A549 (cell line): ENCODE results near the gene NECTIN4. TPM values are rescaled to one million over a fixed set of nuclear protein-coding genes. Genes with fewer than 3 reads are reported as not detected.

Experiments used
- ATAC-seq, 2 experiments: fragments of 200-7000 bp in 1 of 2; fragments of >200 bp in 1 of 2; cut with Nextera tagmentation in 1 of 2; cut with Tn5 transposase in 1 of 2; 3 replicates each; pipeline versions ENCODE4 v1.8.0 to v1.9.1; 2018 to 2020; ENCODE audit warnings: mild to moderate bottlenecking in 1 of 2, moderate library complexity in 1 of 2
- CTCF ChIA-PET: fragments of 300-600 bp; sonication (Branson Sonifier 250); formaldehyde crosslinking; extraction: SDS; loops from one replicate; lab custom pipeline; 2021; ENCODE audit warnings: antibody characterized with exemption, inconsistent platforms; lab: Yijun Ruan, JAX
- POLR2A ChIA-PET: fragments of 350-600 bp; formaldehyde crosslinking; extraction: SDS; loops from one replicate; lab custom pipeline; 2021; ENCODE audit warnings: antibody characterized with exemption, inconsistent platforms; lab: Yijun Ruan, JAX
- DNase-seq, 2 experiments: peaks; one replicate each; pipeline versions ENCODE4 v3.0.0 to v3.0.0-alpha.2; 2011 to 2016; ENCODE audit warnings: low read depth in 1 of 2, low spot score in 1 of 2
- FAIRE-seq: peaks from 2 replicates; lab custom pipeline; 2011; peaks lifted over from hg19 to GRCh38; lab: Jason Lieb, UNC
- H3K27ac ChIP-seq, 2 experiments: fragments of >200 bp; sonication (Bioruptor Twin); formaldehyde crosslinking; 3 replicates each; pipeline ENCODE4 v1.5.1; 2016 to 2017
- H3K4me1 ChIP-seq: fragments of >200 bp; sonication (Bioruptor Twin); formaldehyde crosslinking; 3 replicates; pipeline ENCODE4 v1.6.1; 2016
- H3K4me2 ChIP-seq: fragments of >200 bp; sonication (Bioruptor Twin); formaldehyde crosslinking; 3 replicates; pipeline ENCODE4 v1.6.1; 2016
- H3K4me3 ChIP-seq: fragments of >200 bp; sonication (Bioruptor Twin); formaldehyde crosslinking; 3 replicates; pipeline ENCODE4 v1.5.1; 2016
- H3K9me3 ChIP-seq: fragments of >200 bp; sonication (Bioruptor Twin); formaldehyde crosslinking; 3 replicates; pipeline ENCODE4 v1.6.1; 2016
- BHLHE40 ChIP-seq: IDR thresholded peaks from 2 replicates; pipeline ENCODE4 v1.6.1; 2012; ENCODE audit warnings: low read depth, low read length, inconsistent platforms
- CHD4 ChIP-seq: fragments of 200-600 bp; sonication (generic); IDR thresholded peaks from 2 replicates; pipeline ENCODE4 v1.6.1; 2016; ENCODE audit warnings: antibody characterized with exemption, mild to moderate bottlenecking, borderline replicate concordance
- EHF ChIP-seq: fragments of 250-450 bp; sonication (Bioruptor Pico); IDR thresholded peaks from 2 replicates; pipeline ENCODE4 v1.5.0; 2020; ENCODE audit warnings: mild to moderate bottlenecking
- EP300 ChIP-seq, 2 experiments: fragments of >200 bp; sonication (Bioruptor Twin); formaldehyde crosslinking; IDR thresholded peaks; 2 replicates in 1 of 2; 3 replicates in 1 of 2; pipeline ENCODE4 v1.6.1; 2016 to 2017
- ESRRA ChIP-seq: fragments of 150-350 bp; IDR thresholded peaks from 2 replicates; pipeline ENCODE4 v1.6.1; 2014; ENCODE audit warnings: mild to moderate bottlenecking, low read length, borderline replicate concordance
- FOSB ChIP-seq: fragments of 250-450 bp; sonication (Bioruptor Pico); IDR thresholded peaks from 2 replicates; pipeline ENCODE4 v1.5.0; 2020; ENCODE audit warnings: mild to moderate bottlenecking, moderate library complexity
- GATA3 ChIP-seq: IDR thresholded peaks from 2 replicates; pipeline ENCODE4 v1.6.1; 2012; ENCODE audit warnings: borderline replicate concordance
- HDAC2 ChIP-seq: fragments of 200-600 bp; sonication (generic); IDR thresholded peaks from 2 replicates; pipeline ENCODE4 v1.6.1; 2016
- HEYL ChIP-seq: fragments of 250-450 bp; sonication (Bioruptor Pico); IDR thresholded peaks from 2 replicates; pipeline ENCODE4 v1.8.0; 2021; ENCODE audit warnings: mild to moderate bottlenecking, moderate library complexity
- HOXA7 ChIP-seq: fragments of 250-450 bp; sonication (Bioruptor Pico); IDR thresholded peaks from 2 replicates; pipeline ENCODE4 v1.5.0; 2020; ENCODE audit warnings: mild to moderate bottlenecking, moderate library complexity
- JUN ChIP-seq, 2 experiments: fragments of >200 bp; sonication (Bioruptor Twin); formaldehyde crosslinking; IDR thresholded peaks; 2 replicates in 1 of 2; 3 replicates in 1 of 2; pipeline ENCODE4 v1.6.1; 2016 to 2017
- JUNB ChIP-seq: fragments of >200 bp; sonication (Bioruptor Twin); formaldehyde crosslinking; IDR thresholded peaks from 2 replicates; pipeline ENCODE4 v1.6.1; 2016
- KDM1A ChIP-seq: fragments of 200-600 bp; sonication (generic); IDR thresholded peaks from 2 replicates; pipeline ENCODE4 v1.6.1; 2016; ENCODE audit warnings: low read depth, mild to moderate bottlenecking
- KDM5A ChIP-seq: fragments of 200-600 bp; sonication (generic); IDR thresholded peaks from 2 replicates; pipeline ENCODE4 v1.6.1; 2016; ENCODE audit warnings: antibody characterized with exemption, mild to moderate bottlenecking
- MAZ ChIP-seq: fragments of 150-350 bp; IDR thresholded peaks from 2 replicates; pipeline ENCODE4 v1.6.1; 2014; ENCODE audit warnings: antibody characterized with exemption, low read depth, low read length, borderline replicate concordance
- MYC ChIP-seq: IDR thresholded peaks from 2 replicates; pipeline ENCODE4 v1.6.1; 2012; ENCODE audit warnings: mild to moderate bottlenecking, inconsistent platforms, low read length, improper control_type of control experiment, borderline replicate concordance
- NR3C1 ChIP-seq: fragments of >200 bp; sonication (Bioruptor Twin); formaldehyde crosslinking; IDR thresholded peaks from 3 replicates; pipeline ENCODE4 v1.6.1; 2017
- PHF8 ChIP-seq: fragments of 200-600 bp; sonication (generic); IDR thresholded peaks from 2 replicates; pipeline ENCODE4 v1.6.1; 2016; ENCODE audit warnings: low read depth, mild to moderate bottlenecking, antibody characterized with exemption, moderate library complexity, borderline replicate concordance
- POLR2A ChIP-seq: IDR thresholded peaks from 2 replicates; pipeline ENCODE4 v1.6.1; 2012; ENCODE audit warnings: mild to moderate bottlenecking, low read length
- RAD21 ChIP-seq, 2 experiments: fragments of >200 bp in 1 of 2; sonication (Bioruptor Twin) in 1 of 2; formaldehyde crosslinking in 1 of 2; IDR thresholded peaks in 1 of 2; conservative IDR thresholded peaks in 1 of 2; 2 replicates in 1 of 2; 3 replicates in 1 of 2; pipeline ENCODE4 v1.6.1; 2012 to 2018; ENCODE audit warnings: inconsistent platforms in 1 of 2
- RARB ChIP-seq: fragments of 250-450 bp; sonication (Bioruptor Pico); IDR thresholded peaks from 2 replicates; pipeline ENCODE4 v1.8.0; 2021; ENCODE audit warnings: mild to moderate bottlenecking, moderate library complexity
- RCOR1 ChIP-seq: fragments of 150-350 bp; IDR thresholded peaks from 2 replicates; pipeline ENCODE4 v1.6.1; 2014; ENCODE audit warnings: antibody characterized with exemption, low read length, low read depth
- SREBF2 ChIP-seq: fragments of 450-650 bp; IDR thresholded peaks from 2 replicates; pipeline ENCODE4 v1.6.1; 2014; ENCODE audit warnings: mild to moderate bottlenecking, moderate library complexity
- TFCP2L1 ChIP-seq: fragments of 250-450 bp; sonication (Bioruptor Pico); IDR thresholded peaks from 2 replicates; pipeline ENCODE4 v1.5.0; 2021; ENCODE audit warnings: mild to moderate bottlenecking
- WGBS: methylation state at CpG from one replicate; pipeline ENCODE4 v1.1.6; 2017; ENCODE audit errors: missing lambda C conversion rate; 5-methylcytosine and 5-hydroxymethylcytosine counted together
- polyA plus RNA-seq, 4 experiments: library from polyadenylated mRNA; depleted of rRNA in 3 of 4; stranded (reverse); fragments of >200 nt; fragmentation: RNase III in 1 of 4; extraction: RNeasy Plus Mini Kit Qiagen cat#74134 plus additional on column Dnase treatment in 1 of 4; gene quantifications; 2 replicates in 3 of 4; 3 replicates in 1 of 4; pipeline ENCODE4 v1.2.3, GENCODE V29; 2011 to 2017
- TF ChIP-seq, protein P1 (sequence below): fragments of 250-450 bp; sonication (Bioruptor Pico); IDR thresholded peaks from 2 replicates; pipeline ENCODE4 v1.5.0; 2020; ENCODE audit warnings: low read depth, mild to moderate bottlenecking, moderate library complexity
- TF ChIP-seq, protein P2 (sequence below): fragments of >200 bp; sonication (Bioruptor Twin); formaldehyde crosslinking; IDR thresholded peaks from 3 replicates; pipeline ENCODE4 v1.5.1; 2016
- TF ChIP-seq, protein P3 (sequence below): fragments of 250-450 bp; sonication (Bioruptor Pico); IDR thresholded peaks from 2 replicates; pipeline ENCODE4 v1.5.0; 2021; ENCODE audit warnings: mild to moderate bottlenecking, moderate library complexity, borderline replicate concordance
- TF ChIP-seq, protein P4 (sequence below): fragments of >200 bp; sonication (Bioruptor Twin); formaldehyde crosslinking; IDR thresholded peaks from 3 replicates; pipeline ENCODE4 v1.6.1; 2016

NECTIN4 gene
- polyA plus RNA-seq, 2 of the 4 experiments (the other 2 are of a cell fraction): 1.5 to 4.3 TPM

DNA sequence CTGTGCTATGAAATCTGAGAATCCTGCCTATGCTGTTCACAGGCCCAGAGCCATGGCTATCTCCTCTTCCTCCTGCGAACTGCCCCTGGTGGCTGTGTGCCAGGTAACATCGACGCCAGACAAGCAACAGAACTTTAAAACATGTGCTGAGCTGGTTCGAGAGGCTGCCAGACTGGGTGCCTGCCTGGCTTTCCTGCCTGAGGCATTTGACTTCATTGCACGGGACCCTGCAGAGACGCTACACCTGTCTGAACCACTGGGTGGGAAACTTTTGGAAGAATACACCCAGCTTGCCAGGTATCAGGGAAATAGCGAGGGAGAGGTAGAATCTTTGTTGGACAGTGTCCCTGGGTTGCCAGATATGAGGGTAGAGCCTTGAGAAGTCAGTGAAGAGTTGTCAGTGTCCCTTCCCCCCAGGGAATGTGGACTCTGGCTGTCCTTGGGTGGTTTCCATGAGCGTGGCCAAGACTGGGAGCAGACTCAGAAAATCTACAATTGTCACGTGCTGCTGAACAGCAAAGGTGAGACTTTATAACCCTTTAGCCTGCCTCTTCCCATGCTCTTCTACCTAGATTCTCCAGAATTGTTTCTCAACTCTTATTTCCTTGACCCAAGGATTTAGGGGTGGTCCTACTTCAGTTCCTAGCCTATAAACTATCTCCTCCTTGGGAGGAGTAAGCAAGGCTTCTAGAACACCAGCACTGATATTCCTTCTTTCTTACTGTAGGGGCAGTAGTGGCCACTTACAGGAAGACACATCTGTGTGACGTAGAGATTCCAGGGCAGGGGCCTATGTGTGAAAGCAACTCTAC is 29.9 kb upstream of the NECTIN4 start (continued):
- TF ChIP-seq KDM5A (no peak), NR3C1 (no peak), HOXA7 (CRISPR knock-in tag) (no peak), FOSB (CRISPR knock-in tag) (peak; percentile 45; the same call in 1 of the 2 replicates), RCOR1 (no peak), HDAC2 (no peak), RARB (CRISPR knock-in tag) (no peak), BHLHE40 (no peak), SREBF2 (no peak), MAZ (no peak), RAD21 (conservative IDR thresholded peaks at IDR 0.05 in 1 of 2, IDR thresholded peaks at IDR 0.05 in 1 of 2) (0 out of 5 replicates have a peak, but pooled peaks of 1 of the 2 experiments have one; percentile 9), JUNB (no peak)
- TF ChIP-seq, protein P1, sequence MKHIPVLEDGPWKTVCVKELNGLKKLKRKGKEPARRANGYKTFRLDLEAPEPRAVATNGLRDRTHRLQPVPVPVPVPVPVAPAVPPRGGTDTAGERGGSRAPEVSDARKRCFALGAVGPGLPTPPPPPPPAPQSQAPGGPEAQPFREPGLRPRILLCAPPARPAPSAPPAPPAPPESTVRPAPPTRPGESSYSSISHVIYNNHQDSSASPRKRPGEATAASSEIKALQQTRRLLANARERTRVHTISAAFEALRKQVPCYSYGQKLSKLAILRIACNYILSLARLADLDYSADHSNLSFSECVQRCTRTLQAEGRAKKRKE (CRISPR knock-in tag): no peak
- TF ChIP-seq, protein P2, sequence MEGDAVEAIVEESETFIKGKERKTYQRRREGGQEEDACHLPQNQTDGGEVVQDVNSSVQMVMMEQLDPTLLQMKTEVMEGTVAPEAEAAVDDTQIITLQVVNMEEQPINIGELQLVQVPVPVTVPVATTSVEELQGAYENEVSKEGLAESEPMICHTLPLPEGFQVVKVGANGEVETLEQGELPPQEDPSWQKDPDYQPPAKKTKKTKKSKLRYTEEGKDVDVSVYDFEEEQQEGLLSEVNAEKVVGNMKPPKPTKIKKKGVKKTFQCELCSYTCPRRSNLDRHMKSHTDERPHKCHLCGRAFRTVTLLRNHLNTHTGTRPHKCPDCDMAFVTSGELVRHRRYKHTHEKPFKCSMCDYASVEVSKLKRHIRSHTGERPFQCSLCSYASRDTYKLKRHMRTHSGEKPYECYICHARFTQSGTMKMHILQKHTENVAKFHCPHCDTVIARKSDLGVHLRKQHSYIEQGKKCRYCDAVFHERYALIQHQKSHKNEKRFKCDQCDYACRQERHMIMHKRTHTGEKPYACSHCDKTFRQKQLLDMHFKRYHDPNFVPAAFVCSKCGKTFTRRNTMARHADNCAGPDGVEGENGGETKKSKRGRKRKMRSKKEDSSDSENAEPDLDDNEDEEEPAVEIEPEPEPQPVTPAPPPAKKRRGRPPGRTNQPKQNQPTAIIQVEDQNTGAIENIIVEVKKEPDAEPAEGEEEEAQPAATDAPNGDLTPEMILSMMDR: peak; percentile 23; the same call in 2 of the 3 replicates
- TF ChIP-seq, all 56 proteins: peak for 3

DNA sequence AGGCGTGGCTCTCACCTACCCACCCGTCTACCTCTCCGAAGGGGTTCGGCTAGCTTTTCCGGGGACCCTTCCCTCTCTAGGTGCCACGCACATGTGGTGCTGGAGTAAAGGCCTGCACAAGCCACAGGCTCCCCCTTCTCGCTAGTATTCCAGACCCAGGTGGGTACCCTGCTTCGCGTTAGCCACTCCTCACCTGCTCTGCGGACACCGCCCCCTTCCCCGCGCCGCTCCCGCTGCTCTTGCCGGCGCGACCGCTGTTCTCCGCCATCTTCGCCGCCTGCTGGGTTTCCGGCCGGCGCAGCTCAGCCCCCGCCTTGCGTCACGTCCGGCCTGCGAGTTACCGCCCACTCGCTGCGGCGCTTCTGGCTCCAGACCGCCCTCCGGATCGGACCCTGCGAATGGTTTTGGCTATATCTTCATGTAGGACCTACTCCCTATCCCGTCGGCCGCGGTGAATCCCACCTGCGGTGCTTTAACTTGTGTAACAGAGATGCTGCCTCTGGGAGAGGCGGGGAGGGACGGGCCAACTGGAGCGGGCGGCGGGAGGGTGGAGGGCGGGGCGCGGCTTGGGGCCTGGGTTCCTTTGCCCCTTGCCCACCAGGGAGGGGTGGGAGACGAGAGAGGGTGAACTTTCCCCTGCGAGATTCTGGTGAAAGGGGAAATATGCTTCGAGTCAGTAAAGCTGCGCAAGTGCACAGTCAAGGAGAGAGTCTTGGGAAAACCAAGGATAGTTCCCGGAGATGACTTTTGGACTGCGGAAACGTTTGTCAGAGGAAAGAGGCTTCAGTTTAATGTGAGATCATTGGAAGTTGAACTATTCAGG is 28.6 kb upstream of the NECTIN4 start, which contains the start of the genes NIT1 and PFDN2:
NIT1 (plus strand) TSS at position 347 of the 823 bp plus-strand sequence; CDS start at position 419, 72 bp downstream.
PFDN2 (minus strand) TSS at position 279 of the 823 bp plus-strand sequence; CDS start at position 268, 11 bp downstream.
- peak within 1 kb of the TSS; percentile 87 to 97 for H3K27ac ChIP-seq
- ChIA-PET POLR2A (interaction anchor here (0.6 to 1.6 kb wide), 8 partner anchors 10 to 98 kb away, joined by 3 to 18 read pairs (median 4); partner anchors contain the start of genes DEDD, KLHDC9 and UFC1), CTCF (interaction anchor here (0.6 to 6.1 kb wide), 6 partner anchors 12 to 127 kb away, joined by 3 to 40 read pairs (median 3); partner anchors contain the start of gene KLHDC9)
- no peaks in the 10 kb centered on the region for H3K9me3 ChIP-seq
- ATAC-seq (peak; percentile 83 to 88), FAIRE-seq (no peak), DNase-seq (peak; percentile 85 to 88)
- peak within 1 kb of the TSS; percentile 91 for H3K4me2 ChIP-seq
- H3K4me3 ChIP-seq: peak within 1 kb of the TSS; percentile 83
- 2% methylated on average over 42 of the region's 58 CpGs for WGBS
- H3K4me1 ChIP-seq: peaks cover 55% of the 10 kb centered on the region
- TF ChIP-seq HOXA7 (CRISPR knock-in tag) (no peak), CHD4 (no peak), RCOR1 (no peak), MYC (0 out of 2 replicates have a peak, but pooled peaks have one; percentile 14), MAZ (0 out of 2 replicates have a peak, but pooled peaks have one; percentile 18), HDAC2 (no peak), KDM5A (peak; percentile 87), JUN (IDR thresholded peaks at IDR 0.05) (peak; percentile 71 to 90; a peak in 4 of 5 replicates), EP300 (IDR thresholded peaks at IDR 0.05) (no peak), BHLHE40 (no peak), KDM1A (no peak), PHF8 (peak; percentile 88; the same call in 1 of the 2 replicates), NR3C1 (no peak), GATA3 (0 out of 2 replicates have a peak, but pooled peaks have one; percentile 13), TFCP2L1 (CRISPR knock-in tag) (no peak), HEYL (no peak), POLR2A (peak; percentile 93), JUNB (no peak), EHF (CRISPR knock-in tag) (no peak), ESRRA (no peak), RARB (CRISPR knock-in tag) (no peak)
- TF ChIP-seq, protein P3, sequence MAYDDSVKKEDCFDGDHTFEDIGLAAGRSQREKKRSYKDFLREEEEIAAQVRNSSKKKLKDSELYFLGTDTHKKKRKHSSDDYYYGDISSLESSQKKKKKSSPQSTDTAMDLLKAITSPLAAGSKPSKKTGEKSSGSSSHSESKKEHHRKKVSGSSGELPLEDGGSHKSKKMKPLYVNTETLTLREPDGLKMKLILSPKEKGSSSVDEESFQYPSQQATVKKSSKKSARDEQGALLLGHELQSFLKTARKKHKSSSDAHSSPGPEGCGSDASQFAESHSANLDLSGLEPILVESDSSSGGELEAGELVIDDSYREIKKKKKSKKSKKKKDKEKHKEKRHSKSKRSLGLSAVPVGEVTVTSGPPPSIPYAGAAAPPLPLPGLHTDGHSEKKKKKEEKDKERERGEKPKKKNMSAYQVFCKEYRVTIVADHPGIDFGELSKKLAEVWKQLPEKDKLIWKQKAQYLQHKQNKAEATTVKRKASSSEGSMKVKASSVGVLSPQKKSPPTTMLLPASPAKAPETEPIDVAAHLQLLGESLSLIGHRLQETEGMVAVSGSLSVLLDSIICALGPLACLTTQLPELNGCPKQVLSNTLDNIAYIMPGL (CRISPR knock-in tag): no peak
- TF ChIP-seq, protein P4, sequence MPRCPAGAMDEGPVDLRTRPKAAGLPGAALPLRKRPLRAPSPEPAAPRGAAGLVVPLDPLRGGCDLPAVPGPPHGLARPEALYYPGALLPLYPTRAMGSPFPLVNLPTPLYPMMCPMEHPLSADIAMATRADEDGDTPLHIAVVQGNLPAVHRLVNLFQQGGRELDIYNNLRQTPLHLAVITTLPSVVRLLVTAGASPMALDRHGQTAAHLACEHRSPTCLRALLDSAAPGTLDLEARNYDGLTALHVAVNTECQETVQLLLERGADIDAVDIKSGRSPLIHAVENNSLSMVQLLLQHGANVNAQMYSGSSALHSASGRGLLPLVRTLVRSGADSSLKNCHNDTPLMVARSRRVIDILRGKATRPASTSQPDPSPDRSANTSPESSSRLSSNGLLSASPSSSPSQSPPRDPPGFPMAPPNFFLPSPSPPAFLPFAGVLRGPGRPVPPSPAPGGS: 0 out of 3 replicates have a peak, but pooled peaks have one; percentile 55
- TF ChIP-seq, protein P1 (CRISPR knock-in tag): no peak
